ENCODE data around the gene TMEM231.

TMEM231 gene

DNA sequence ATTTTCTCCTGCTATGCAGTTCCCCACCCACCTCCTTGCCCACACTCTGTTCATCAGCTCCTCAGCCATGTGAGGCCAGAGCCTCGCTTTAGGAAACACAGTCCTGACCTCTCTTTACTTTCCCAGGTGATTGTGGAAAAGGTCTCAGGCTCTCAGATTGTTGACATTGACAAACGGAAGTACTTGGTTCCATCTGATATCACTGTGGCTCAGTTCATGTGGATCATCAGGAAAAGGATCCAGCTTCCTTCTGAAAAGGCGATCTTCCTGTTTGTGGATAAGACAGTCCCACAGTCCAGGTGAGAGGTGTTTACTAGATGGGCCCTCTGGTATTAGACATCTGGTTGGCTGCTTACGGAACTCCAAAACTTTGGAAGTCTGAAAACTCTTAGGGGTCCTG is 11.9 kb upstream of the TMEM231 start:
- TF ChIP-seq, protein P1, sequence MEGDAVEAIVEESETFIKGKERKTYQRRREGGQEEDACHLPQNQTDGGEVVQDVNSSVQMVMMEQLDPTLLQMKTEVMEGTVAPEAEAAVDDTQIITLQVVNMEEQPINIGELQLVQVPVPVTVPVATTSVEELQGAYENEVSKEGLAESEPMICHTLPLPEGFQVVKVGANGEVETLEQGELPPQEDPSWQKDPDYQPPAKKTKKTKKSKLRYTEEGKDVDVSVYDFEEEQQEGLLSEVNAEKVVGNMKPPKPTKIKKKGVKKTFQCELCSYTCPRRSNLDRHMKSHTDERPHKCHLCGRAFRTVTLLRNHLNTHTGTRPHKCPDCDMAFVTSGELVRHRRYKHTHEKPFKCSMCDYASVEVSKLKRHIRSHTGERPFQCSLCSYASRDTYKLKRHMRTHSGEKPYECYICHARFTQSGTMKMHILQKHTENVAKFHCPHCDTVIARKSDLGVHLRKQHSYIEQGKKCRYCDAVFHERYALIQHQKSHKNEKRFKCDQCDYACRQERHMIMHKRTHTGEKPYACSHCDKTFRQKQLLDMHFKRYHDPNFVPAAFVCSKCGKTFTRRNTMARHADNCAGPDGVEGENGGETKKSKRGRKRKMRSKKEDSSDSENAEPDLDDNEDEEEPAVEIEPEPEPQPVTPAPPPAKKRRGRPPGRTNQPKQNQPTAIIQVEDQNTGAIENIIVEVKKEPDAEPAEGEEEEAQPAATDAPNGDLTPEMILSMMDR (IDR thresholded peaks at IDR 0.05; ENCODE audit: insufficient read depth, low read length, missing control alignments) = no peak
- no peak for DNase-seq (ENCODE audit: low read depth, low spot score)
- CTCF ChIA-PET = interaction anchor here (0.8 to 4.8 kb wide), 4 partner anchors 11 to 103 kb away, joined by 3 to 20 read pairs (median 6); partner anchors contain the start of gene TMEM170A
- POLR2A ChIA-PET = no interaction called here
- H3K4me3 ChIP-seq (ENCODE audit: low read depth, low read length) = no peak overlapping the region

DNA sequence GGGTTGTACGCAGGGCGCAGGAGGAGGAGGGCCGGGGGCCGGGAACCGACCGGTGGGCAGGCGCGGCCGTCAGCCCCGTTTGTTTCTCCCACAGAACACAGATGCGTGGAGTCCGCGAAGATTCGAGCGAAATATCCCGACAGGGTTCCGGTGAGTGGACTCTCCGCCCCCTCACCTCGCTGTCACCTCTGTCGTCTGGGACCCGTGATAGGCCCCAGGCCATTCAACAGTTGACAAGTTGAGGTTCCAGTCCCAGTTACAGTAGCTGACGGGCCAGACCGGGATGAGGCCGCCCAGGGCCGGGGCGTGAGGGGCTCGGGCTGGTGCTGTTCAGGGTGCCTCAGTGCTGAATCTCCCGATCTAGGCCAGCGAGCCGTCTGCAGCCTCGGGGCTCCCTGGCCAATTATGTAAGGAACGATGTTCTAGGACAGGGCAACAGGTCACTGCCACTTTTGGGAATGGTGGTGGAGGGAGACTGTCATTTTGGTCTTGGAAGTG is 10.8 kb upstream of the TMEM231 start:
- ChIA-PET CTCF (interaction anchor here (0.7 to 4.8 kb wide), 7 partner anchors 9 to 103 kb away, joined by 3 to 20 read pairs (median 4); partner anchors contain the start of genes TMEM170A and TMEM231), POLR2A (no interaction called here)
- TF ChIP-seq, protein P1 (IDR thresholded peaks at IDR 0.05; ENCODE audit: insufficient read depth, low read length, missing control alignments) = no peak
- no peak for DNase-seq (ENCODE audit: low read depth, low spot score)
- peak overlapping the region; percentile 84 for H3K4me3 ChIP-seq (ENCODE audit: low read depth, low read length)

DNA sequence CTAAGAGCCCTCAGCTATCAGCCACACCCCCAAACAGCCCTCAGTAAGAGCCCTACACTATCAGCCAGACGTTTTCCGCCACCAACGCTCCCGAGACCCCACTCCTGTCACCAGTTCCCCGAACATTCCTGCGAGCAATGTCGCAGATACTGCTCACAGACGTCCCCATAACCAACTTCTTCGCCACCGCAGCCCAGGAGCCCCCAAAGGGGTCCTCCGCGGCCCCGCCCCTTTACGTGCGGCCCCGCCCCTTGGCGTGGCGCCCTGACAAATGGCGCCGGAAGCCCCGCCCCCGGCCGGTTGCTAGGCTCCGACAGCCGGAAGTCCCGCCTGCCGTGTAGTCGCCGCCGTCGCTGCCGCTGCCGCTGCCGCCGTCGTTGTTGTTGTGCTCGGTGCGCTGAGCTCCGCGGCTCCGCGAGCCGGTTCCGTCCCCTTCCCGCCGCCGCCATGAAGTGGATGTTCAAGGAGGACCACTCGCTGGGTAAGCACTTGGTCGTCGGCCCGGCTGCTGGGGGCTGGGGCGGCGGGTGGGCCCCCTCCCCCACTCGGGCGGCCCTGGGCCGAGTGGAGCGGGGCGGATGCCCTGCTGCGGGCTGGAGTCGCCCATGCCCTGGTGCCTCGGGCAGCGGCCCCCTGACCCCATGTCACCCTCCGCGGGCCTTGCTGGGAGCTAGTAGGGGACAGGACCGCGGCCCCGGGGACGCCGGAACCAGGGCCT is 10.1 kb upstream of the TMEM231 start, which contains the start of gene GABARAPL2:
GABARAPL2 (plus strand) TSS at position 340 of the 718 bp plus-strand sequence; CDS start at position 448, 108 bp downstream.
- no peak for DNase-seq (ENCODE audit: low read depth, low spot score)
- TF ChIP-seq, protein P1 (IDR thresholded peaks at IDR 0.05; ENCODE audit: insufficient read depth, low read length, missing control alignments) = no peak
- ChIA-PET POLR2A (interaction anchor here (1.2 to 1.3 kb wide), 2 partner anchors 8 to 57 kb away, joined by 3 to 4 read pairs; partner anchors contain the start of gene ADAT1), CTCF (interaction anchor here (0.9 to 4.8 kb wide), 11 partner anchors 10 to 368 kb away, joined by 3 to 20 read pairs (median 4); partner anchors contain the start of genes TMEM170A and TMEM231)
- H3K4me3 ChIP-seq (ENCODE audit: low read depth, low read length) = peak within 1 kb of the TSS; percentile 84

DNA sequence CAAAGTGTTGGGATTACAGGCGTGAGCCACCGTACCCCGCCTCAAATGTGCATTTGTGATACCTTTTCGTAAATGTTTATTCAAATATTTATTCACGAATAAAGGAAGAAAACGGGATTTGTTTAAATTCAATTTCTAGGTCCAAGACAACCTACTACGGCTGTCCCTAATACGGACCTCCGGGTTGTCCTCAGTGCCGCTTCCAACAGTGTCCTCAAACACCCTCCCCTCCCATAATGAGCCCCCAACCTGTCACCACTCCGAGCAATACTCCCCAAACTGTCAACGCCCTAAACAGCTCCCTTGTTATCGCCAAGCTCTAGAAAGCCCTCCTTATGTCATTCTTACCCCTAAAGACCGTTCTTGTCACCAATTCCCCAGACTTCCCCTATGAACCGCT is 9.6 kb upstream of the TMEM231 start:
- peak overlapping the region; percentile 84 for H3K4me3 ChIP-seq (ENCODE audit: low read depth, low read length)
- TF ChIP-seq, protein P1 (IDR thresholded peaks at IDR 0.05; ENCODE audit: insufficient read depth, low read length, missing control alignments) = no peak
- ChIA-PET POLR2A (interaction anchor here (1.2 to 1.5 kb wide), 3 partner anchors 8 to 57 kb away, joined by 3 to 5 read pairs (median 4); partner anchors contain the start of gene ADAT1), CTCF (interaction anchor here (0.9 to 4.8 kb wide), 11 partner anchors 10 to 367 kb away, joined by 3 to 20 read pairs (median 4); partner anchors contain the start of gene TMEM231)
- DNase-seq (ENCODE audit: low read depth, low spot score) = no peak

DNA sequence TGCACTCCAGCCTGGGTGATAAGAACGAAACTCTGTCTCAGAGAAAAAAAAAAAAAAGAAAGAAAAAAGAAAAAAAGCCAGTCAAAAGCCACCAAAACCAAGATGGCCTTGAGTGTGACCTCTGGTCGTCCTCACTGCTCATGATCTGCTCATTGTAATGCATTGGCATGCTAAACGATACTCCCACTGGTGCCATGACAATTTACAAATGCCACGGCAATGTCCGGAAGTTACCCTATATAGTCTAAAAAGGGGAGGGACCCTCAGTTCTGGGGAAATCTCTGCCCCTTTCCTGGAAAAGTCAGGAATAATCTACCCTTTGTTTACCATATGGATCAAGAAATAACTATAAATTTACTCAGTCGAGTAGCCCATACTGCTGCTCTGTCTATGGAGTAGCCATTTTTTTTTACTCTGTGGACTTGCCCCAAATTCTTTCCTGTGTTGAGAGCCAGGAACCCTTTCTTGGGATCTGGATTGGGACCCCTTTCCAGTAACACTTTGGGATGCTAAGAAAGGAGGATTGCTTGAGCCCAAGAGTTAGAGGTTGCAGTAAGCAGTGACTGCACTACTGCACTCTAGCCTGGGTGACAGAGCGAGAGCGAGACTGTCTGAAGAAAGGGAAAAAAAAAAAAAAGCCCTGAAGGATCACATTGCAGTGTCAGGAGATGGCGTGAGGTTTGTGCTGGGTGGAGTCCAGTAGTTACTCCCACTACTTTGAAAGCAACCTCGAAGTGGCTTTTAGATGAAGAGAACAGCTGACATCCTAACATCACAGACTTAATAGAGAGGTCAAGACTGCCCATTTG is 3.7 kb upstream of the TMEM231 start:
- TF ChIP-seq, protein P1 (IDR thresholded peaks at IDR 0.05; ENCODE audit: insufficient read depth, low read length, missing control alignments) = no peak
- H3K4me3 ChIP-seq (ENCODE audit: low read depth, low read length) = no peak overlapping the region
- POLR2A ChIA-PET = interaction anchor here (0.6 kb wide), 1 partner anchor 94 kb away, joined by 3 read pairs; no protein-coding TSS in a partner anchor
- DNase-seq (ENCODE audit: low read depth, low spot score) = no peak
- CTCF ChIA-PET = interaction anchor here (1.8 to 5.6 kb wide), 3 partner anchors 42 to 95 kb away, joined by 9 to 28 read pairs (median 10); partner anchors contain the start of gene TMEM170A

Measured in AG04449 (cell line).